ENCODE results near the gene DOCK1.
"Not testable (repeated sequence)": the region's sequence is repeated elsewhere in the genome, so short reads cannot be mapped to it uniquely, and the experiment has no call there.

The DOCK1 gene

DNA sequence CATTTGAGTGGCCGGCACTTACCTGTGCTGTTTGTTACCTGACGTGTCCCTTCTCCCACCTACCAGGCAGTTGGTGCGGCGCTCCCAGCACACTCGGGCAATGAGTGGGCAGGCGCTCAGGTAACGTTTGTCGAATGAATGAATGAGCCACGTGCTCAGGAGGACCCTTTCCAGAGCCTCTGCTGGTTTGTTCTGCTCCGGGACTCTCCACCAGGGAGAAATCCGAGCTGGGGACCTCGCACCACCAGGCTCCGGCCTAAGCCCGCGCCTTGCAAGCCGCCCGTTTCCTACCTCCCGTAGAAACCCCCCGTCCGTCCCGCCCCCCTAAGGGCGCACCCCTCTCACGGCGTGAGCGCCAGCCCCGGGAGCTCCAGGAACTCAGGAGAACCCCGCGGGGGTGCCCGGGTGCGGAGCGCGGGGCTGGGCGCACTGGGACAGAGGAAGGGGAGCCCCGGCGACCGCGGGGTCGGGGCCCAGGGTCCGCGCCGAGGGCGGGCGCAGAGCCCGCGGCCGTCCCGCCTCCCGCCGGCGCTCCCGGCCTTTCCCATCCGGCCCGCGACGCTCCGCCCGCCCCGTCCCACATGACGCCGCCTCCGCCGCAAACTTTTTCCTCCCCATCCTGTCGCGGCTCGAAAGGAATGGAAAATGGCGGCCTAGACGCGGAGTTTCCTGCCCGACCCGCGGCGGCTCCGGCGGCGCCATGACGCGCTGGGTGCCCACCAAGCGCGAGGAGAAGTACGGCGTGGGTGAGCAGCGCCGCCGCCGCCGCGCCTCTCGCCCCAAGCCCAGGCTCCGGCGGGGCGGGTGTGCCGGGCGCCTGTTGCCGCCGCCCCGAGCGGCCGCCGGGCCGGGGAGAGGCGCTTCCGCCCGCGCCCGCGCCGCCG, at the start of gene DOCK1:
DOCK1 (plus strand) TSS at position 611 of the 884 bp plus-strand sequence; CDS start at position 701, 90 bp downstream.
- peak; percentile 81 for DNase-seq

DNA sequence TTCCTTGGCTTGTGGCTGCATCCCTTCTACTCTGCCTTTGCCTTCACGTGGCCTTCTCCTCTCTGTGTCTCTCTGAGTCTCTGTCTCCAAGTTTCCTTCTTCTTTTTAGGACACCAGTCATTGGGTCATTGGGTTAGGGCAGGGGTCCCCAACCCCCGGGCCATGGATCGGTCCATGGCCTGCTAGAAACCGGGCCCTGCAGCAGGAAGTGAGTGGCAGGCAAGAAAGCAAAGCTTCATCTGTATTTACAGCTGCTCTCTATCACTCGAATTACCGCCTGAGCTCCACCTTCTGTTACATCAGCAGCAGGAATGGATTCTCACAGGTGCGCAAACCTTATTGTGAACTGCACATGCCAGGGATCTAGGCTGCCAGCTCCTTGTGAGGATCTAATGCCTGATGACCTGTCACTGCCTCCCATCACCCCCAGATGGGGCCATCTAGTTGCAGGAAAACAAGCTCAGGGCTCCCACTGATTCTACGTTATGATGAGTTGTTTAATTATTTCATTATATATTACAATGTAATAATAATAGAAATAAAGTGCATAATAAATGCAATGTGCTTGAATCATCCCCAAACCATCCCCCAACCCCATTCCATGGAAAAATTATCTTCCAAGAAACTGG, 47.9 kb upstream of the DOCK1 start:
- DNase-seq, result no peak

DNA sequence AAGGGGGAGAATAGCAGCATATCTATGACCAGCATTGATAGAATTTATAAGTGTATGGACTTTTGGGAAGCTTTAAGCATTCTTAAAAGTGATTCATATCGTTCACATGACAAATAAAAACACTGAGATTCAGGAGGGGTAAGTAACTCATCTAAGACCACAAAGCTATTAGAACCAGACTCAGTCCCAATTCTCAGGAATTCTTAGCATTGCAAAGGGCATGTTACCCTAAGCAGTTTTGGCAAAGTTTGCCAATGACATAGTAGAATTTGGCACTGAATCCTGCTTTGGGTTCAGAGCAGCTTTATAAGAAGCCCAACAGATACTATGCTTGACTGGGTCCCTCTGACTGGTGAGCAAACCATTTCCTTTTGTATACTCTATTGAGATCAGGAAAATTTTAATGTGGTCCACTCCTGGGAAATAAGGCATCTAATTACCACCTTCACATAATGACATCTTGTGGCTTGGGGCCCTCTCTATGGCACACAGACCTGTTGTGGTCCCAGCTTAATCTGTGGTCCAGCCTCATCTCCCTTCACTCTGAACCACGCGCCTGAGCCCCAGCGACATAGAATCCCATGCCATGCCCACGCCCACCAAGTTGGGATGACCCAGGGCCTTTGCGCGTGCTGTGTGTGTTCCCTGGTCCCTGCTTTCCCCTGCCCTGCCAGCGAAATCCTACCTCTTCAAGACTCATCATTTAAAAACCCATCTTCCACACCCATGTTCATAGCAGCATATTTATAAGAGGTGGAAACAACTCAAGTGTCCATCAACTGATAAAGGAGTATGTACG, 37.5 kb upstream of the DOCK1 start:
- peak; percentile 40 for DNase-seq

DNA sequence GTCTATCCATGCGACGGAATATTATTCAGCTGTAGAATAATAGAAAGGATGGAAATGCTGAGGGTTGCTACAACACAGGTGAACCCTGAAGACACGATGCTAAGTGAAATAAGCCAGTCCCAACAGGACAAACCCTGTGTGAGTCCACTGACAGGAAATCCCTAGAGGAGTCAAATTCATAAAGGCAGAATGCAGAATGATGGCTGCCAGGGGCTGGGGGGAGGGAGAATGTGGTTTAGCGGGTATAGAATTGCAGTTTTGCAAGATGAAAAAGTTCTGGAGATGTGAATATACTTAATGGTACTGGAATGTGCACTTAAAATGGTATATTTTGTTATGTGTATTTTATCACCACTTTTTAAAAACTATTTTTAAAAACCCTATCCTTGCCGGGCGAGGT, 36.9 kb upstream of the DOCK1 start:
- no peak for DNase-seq

DNA sequence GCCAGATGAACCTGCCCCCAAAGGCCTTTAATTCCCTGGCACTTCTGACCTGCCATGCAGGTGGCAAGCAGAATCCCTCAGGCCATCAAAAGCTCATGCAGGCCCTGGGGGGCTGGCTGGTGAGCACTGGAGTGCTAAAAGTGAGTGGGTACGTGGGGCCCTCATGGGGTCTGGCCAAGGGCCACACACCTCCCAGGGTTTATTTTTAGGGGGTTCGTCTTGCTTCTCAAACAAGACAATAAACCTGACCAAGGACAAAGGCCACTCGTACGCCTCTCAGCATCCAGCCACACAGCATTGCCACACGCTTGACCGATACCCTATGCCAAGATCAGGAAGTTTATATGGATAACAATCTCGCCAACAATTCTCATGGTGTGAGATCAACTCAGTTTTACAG, 33.1 kb upstream of the DOCK1 start:
- DNase-seq, result no peak

DNA sequence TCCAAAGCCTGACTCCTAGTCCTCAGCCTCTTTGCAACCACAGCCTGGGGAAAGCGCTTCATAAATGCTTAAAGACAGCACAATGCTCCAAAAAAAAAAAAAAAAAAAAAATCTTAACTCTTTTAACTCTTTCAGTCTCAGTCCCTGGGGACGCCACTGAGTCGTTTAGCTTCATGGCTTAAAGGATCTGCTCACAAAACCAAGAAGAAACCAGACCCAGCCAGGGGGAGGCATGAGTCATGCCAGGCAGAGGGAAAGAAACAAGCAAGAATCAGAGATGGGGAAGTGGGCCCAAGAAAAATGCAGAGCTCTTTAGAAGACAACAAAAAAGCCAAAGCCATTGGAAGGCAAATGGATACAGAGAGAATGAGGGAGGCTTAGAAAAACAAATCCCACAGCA, 32.5 kb upstream of the DOCK1 start:
- DNase-seq, result no peak

DNA sequence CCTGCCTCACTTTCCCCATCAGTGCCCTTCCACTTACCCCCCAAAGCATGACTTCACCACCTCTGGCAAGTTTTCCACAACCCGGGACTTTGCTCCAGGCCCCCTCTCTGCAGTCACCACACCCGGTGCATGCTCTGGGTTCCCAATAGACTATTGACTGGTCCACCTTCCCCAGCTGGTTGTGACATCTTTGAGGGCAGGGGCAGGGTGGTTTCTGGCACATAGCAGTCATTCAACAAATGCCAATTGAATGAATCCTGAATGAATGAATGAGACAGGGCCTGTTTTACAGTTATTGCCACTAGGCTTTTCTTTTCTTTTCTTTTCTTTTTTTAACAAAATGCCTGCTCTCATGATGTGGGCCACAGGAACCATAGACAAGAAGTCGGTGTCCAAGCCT, 28.8 kb upstream of the DOCK1 start:
- DNase-seq, result no peak

DNA sequence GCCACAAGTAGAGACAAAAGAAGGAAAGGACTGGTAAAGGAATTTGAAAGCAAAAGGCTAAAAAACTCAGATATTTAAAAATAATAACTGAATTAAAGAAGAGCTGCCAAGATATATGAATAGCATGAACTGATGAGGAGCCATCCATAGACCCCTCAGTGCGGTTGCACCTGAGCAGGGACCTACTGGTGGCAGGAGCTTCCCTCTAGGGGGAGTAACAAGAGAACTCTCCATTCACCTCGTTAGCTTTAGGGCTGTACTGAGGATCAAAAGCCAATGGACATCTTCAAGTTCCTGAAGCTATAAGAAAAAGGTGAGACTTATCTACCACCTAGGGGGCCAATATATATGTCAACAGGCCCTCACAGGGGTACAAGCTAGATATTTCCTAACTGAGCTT, 27.8 kb upstream of the DOCK1 start:
- no peak for DNase-seq

DNA sequence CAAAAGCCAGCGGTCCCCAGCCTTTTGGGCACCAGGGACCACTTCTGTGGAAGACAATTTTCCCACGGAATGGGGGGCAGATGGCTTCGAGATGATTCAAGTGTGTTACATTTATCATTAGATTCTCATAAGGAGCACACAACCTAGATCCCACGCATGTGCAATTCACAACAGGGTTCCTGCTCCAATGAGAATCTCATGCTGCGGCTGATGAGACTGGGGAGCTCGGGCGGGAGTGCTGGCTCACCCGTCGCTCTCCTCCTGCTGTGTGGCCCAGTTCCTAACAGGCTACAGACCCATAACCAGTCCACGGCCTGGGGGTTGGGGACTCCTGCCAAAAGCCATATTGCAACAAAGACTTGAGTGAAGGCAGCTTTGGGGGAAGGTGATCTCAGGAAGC, 26.6 kb upstream of the DOCK1 start:
- DNase-seq, result no peak

DNA sequence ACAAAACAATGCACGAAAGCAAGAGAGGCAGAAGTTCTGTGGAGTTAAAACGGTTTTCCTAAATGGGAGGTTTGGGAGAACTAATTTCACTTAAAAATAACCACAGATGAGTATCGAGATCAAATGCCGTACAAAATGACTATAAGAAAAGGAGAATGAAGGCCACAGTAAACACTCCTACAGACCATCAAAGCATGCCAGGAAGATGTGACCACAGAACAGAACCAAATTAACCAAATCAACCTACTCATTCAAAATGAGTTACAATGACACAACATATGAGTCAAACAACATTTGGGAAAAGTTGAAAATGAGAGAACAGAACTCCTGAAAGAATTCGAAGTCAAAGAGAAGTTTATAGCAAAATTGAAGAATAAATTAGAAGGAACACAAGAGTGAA, 24.3 kb upstream of the DOCK1 start:
- DNase-seq, result no peak

DNA sequence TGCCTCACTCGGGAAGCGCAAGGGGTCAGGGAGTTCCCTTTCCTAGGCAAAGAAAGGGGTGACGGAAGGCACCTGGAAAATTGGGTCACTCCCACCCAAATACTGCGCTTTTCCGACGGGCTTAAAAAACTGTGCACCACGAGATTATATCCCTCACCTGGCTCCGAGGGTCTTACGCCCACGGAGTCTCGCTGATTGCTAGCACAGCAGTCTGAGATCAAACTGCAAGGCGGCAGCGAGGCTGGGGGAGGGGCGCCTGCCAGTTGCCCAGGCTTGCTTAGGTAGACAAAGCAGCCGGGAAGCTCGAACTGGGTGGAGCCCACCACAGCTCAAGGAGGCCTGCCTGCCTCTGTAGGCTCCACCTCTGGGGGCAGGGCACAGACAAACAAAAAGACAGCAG, 23.2 kb upstream of the DOCK1 start:
- not testable (repeated sequence) for DNase-seq

DNA sequence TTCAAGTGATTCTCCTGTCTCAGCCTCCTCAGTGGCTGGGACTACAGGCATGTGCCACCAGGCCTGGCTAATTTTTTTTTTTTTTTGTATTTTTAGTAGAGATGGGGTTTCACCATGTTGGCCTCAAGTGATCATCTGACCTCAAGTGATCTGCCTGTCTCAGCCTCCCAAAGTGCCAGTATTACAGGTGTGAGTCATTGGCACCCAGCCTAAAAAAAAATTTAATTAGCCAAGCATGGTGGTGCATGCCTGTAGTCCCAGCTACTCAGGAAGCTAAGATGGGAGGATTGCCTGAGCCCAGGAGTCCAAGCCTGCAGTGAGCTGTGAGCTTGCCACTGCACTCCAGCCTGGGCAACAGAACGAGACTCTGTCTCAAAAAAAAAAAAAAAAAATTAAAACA, 16.8 kb upstream of the DOCK1 start:
- not testable (repeated sequence) for DNase-seq

DNA sequence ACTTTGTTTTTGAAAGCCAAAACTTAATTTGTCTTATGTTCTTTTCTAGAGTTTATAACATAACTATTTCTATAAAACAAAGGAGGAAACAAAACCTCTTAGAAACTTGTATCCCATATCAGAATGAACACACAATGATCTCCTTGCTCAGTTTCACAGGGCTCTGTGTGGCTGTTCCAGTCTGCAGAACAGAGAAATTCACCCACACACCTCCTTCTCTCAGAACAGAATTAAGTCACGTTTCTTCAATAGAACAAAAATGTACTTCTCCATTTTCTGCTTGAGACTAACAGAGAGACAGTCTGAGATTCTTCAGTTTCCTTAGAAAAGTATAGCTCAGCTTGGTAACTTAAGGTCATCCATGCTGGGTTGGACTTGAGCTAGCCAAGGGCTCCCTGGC, 15.8 kb upstream of the DOCK1 start:
- no peak for DNase-seq

DNA sequence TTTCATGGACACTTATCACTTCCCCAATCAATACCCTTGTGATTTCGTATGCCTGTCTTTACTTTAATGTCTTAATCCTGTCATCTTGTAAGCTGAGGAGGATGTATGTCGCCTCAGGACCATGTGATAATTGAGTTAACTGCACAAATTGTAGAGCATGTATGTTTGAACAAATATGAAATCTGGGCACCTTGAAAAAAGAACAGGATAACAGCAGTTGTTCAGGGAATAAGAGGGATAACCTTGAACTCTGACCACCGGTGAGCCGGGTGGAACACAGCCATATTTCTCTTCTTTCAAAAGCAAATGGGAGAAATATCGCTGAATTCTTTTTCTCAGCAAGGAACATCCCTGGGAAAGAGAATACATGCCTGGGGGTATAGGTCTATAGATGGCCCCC, 14.4 kb upstream of the DOCK1 start:
- not testable (repeated sequence) for DNase-seq

DNA sequence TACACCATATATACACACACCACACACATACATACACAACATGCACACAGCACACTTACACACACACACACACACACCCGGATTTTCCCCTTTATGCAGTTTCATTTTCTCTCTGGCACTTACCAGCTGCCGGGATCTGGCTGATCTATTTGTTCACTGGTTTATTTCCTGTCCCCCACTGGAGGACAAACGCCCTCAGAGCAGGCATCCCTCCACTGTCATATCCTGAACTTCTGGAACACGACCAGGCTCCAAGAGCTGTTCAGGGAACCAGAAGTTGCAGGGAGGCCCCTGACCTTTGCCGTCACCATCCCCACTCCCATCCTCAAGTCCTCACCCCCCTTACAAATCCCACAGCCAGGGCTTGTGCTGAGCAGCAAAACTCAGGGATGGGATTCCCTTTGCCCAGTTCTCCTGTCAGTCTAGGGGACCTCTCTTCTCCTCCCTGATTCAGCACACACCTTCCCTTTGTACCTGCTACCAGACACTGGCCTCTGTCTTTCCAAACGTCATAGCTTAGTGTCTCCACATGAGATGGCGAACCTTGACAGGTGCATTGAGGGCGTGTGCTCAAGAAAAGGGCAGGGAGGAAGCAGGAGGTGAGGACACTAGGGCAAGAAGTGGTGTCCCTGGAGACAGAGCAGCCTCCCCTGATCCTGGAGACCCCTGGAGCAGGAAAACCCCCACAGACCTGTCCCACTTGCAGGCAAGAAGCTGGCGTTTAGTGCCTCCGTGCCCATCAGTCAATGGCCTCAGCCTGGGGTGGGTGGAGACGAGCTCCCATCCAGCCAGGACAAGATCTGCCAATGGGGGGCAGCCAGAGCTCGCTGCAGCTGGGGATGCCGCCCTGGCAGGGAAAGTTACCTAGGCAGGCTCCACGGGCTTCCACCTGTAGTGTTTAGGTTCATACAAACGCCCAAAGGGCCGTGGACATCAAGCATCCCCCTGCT, 12.7 kb upstream of the DOCK1 start:
- no peak for DNase-seq

DNA sequence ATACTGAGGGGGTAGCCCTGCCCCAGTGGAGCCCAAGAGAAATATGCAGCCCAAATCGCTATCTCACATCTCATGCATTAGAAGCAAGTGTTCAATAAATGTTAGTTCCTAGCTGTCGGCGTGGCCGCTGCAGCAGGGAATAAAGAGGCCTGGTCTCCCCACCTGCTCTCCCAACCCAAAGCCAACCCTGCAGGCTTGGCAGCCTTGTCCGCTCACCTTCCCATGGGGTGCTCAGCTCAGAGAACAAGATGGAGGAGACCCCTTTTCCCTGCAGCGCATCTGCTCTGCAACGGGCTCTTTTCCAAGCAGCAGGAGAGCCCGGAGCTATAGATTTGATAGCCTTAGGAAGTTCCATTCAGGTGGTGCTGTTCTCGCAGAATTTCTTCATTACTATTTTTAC, 12.0 kb upstream of the DOCK1 start:
- no peak for DNase-seq

DNA sequence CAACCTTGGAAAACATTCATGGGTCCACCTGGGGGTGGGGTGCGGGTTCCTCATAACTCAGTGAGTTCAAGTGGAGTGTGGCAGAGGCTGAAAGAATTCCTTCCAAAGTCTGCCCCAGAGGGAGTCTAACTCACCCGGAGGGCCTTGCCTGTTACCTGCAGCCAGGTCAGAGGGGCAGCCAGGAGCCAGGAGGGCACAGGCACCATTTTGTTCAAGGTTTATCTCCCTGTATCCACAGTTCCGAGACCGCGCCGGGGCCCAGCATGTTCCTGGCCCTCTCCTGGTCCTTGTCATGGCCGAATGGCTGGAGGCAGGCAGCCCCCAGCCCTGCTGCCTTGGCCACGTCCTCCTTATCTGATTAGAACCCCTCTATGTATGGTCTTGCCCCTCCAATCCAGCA, 11.4 kb upstream of the DOCK1 start:
- no peak for DNase-seq

DNA sequence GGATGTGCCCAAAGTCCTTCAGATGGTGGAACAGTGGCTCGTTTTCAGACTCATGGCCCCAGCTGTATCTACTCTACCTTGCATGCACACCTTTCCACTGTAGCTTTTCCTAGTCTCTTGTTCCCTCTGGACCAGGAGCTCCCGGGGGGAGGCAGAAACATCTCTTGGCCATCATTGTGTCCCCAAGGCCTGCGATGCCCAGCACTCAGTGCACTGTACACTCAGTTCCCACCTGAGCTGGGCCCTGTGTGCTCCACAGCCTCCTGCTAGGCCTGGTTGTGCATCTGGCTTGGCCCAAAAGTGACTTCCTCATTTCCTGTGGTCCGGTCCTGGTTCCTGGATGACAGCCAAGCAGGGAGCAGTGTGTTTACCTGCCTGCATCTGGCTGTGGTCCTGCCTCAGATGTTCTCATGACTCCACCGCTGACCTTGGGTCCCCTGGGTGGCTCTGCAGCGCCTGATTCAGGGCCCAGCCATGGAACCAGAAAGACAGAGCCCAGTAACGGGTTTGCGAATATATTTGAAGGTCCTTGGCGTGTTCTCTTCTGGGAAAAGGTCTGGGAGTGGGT, 9.9 kb upstream of the DOCK1 start:
- DNase-seq, result no peak

DNA sequence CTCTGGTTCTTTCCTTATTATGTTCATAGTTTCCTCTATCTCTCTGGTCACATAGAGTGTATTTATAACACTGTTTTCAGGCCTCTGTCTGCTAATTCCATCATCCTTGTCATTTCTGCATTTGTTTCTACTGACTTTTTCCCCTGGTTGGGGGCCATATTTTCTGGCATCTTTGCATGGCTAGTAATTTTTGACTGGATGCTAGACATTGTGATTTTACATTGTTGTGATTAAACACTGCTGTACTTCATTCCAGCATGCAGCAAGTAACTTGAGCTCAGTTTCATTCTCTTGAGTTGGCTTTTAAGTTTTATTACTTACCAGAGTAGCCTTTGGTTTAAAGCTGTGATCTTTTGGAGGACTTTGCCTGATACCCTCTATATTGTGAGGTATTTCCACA, 6.8 kb upstream of the DOCK1 start:
- no peak for DNase-seq

DNA sequence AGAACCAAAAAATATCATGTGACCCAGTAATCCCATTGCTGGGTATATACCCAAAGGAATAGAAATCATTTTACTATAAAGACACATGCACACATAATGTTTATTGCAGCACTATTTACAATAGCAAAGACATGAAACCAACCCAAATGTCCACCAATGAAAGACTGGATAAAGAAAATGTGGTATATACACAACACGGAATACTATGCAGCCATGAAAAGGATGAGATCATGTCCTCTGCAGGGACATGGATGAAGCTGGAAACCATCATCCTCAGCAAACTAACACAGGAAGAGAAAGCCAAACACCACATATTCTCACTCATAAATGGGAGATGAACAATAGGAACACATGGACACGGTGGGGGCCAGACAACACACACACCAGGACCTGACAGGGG, 5.7 kb upstream of the DOCK1 start:
- not testable (repeated sequence) for DNase-seq

DNA sequence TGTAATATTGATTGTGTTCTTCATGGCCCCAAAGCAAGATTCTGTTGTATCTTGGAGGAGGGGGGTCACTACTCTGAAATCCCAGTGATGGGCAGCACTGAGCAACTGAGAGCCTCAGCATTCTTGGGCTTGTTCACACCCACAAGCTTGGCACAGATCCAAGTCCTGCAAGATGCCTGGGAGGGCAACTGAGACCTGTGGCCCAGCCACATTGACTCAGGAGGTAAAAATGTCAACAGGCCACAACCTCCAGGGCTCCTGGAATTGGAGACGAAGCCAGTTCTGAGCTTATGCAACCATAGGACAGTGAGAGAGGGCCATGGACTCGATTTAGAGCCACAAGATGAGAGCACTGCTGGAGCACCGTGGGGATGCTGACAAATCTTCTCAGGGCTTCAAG, 3.1 kb upstream of the DOCK1 start:
- peak; percentile 87 for DNase-seq
